Retinal pigment epithelial cell (primary cell): ENCODE data around the gene ZNF33A.

Experiments
- DNase-seq: peaks from one replicate; pipeline ENCODE4 v3.0.0-alpha.2; 2010; ENCODE audit warnings: low read depth
- H3K4me3 ChIP-seq: 2 replicates; pipeline ENCODE4 v1.5.1; 2011; ENCODE audit warnings: mild to moderate bottlenecking, low read length, control low read depth, moderate library complexity
- CTCF ChIP-seq: conservative IDR thresholded peaks from 2 replicates; pipeline ENCODE4 v1.5.1; 2011; ENCODE audit warnings: low read depth, low read length, control low read depth, inconsistent platforms

The ZNF33A gene

DNA sequence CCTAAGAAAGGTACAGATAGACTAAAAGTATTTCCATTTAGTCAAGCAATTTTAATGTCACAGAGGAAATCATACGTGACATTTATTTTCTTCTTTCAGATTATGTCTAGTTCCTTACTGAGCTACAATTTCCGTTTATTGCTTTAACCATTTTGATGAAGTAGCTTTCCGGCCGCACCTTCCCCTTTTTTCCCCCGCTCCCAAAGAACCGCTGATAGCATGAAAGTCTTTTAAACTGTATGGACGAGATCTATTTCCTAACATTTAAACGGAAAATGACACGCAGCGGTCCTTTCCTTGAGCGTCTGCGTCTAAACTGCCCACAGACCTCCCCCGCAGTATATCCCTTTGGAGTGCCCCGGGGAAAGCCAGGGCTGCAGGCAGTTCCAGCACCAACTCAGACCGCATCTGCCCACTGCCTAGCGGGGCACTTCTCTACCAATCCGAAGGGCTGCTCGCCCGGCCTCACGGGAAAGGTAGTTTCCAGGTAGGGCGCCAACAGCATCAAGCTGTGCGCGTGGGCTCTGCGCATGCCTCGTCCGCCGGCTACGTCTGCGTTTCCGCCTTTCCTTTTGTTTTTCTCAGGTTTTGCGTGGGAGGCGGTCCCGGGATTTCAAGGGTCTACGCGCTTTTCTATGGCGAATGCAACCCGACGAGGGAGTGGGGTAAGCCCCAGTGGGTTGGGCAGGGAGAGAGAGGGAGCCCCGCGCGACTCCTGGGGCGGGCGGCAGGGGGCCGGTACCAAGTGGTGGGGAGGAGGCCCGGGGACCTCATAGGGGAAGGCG is at the start of gene ZNF33A:
TSS of gene ZNF33A (plus strand) at position 557 of the 785 bp plus-strand sequence. CDS start 1,667 bp downstream, outside the sequence.
- peak within 1 kb of the TSS; percentile 79 for H3K4me3 ChIP-seq
- no peak for TF ChIP-seq CTCF
- peak; percentile 85 for DNase-seq

DNA sequence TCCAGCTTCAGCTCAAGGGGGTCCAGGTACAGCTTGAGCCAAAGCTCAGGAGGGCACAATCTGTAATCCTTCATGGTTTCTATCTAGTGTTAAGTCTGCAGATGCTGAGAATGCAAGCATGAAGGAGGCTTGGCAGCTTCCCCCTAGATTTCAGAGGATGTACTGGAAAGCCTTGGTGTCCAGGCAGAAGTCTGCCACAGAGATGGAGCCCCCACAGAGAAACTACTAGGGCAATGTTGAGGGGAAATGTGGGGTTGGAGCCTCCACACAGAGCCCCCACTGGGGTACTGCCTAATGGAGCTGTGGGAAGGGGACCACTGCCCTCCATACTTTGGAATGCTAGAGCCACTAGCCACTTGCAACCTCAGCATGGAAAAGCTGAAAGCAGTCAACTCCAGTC is 45.5 kb upstream of the ZNF33A start:
- TF ChIP-seq CTCF: no peak
- DNase-seq: no peak
- no peak overlapping the region for H3K4me3 ChIP-seq

DNA sequence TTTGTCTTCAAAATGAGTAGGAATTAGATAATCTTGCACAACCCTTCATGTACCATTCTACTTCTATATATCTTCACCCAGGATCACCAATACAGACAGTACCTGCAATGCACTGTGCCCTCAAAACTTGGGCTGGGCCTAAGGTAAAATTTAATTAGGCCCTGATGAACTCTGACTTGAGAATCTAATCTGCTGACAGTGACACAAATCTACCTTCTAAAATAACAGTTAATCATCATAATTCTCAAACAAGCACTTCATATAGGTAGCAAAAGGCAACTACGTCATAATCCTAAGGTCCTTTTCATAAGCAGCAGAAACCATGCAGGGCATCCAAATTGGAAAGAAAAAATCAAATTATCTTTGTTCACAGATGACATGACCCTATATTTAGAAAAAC is 38.1 kb upstream of the ZNF33A start:
- no peak for TF ChIP-seq CTCF
- no peak overlapping the region for H3K4me3 ChIP-seq
- no peak for DNase-seq

GRCh38 chr10:37975401-37975991 is 35.0 kb upstream of the ZNF33A start:
- no peak for TF ChIP-seq CTCF
- DNase-seq: no peak
- H3K4me3 ChIP-seq: peak overlapping the region; percentile 78

DNA sequence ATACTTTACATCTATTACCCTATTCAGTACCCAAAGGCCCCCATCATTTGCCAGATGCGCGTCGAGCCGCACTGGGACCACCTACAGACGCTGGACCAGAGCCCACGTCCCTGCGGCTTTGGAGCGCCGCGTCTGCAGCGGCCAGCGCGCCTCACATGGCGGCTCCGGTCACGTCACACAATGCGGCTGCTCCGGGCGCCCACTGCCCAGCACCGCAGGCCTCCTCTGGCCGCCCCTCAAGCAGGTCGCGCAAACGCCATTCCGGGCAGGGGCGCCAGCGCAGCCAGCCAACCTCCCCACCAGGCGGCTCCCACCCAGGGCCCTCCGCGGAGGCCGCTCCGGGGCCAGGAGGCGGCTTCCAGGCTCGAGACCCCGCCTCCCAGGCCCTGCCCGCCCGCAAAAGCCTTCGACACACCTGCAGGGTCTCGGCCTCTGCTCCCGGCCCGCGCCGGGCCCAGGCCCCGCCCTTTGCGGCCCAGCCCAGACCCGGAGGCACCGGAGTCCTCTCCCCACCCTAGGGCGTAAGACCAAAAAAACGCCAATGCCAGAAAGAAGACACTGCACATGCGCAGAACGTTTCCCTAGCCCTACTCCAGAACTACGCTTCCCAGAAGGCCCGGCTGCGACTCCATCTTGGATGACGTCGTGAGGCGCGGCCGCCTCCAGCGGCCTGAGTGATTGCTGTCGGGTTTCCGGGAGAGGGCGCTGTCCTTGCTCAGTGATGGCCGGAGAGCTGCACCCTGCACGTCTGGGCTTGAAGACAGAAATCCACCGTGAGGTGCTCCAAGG is 34.2 kb upstream of the ZNF33A start, which contains the start of gene ZNF25:
TSS of gene ZNF25 (minus strand) at position 557 of the 789 bp plus-strand sequence. CDS start 4,925 bp downstream, outside the sequence.
- peak; percentile 97 for TF ChIP-seq CTCF
- peak; percentile 92 for DNase-seq
- H3K4me3 ChIP-seq: peak within 1 kb of the TSS; percentile 78

- DNase-seq: no peak
- H3K4me3 ChIP-seq: peak overlapping the region; percentile 78
- no peak for TF ChIP-seq CTCF
These were observed 33.6 kb upstream of the ZNF33A start for GRCh38 chr10:37976880-37977203.
